Caco-2 (cell line): Measurements from ENCODE around the gene ZNF521. TPM values are rescaled to one million over a fixed set of nuclear protein-coding genes. Genes with fewer than 3 reads are reported as not detected.

Experiments
- BruUV-seq: library from RNA; stranded (reverse); fragments of 400-500 nt; replicated peaks from 2 replicates; lab custom pipeline; 2021; lab: Mats Ljungman, UMichigan
- CTCF ChIA-PET: fragments of 300-600 bp; sonication (Branson Sonifier 250); formaldehyde crosslinking; loops from one replicate; lab custom pipeline; 2022; ENCODE audit warnings: antibody characterized with exemption; lab: Charles Lee
- POLR2A ChIA-PET: fragments of 300-600 bp; sonication (Branson Sonifier 250); formaldehyde crosslinking; loops from one replicate; lab custom pipeline; 2022; ENCODE audit warnings: antibody characterized with exemption; lab: Charles Lee
- DNase-seq, 2 experiments: peaks; one replicate each; pipeline versions ENCODE4 v3.0.0 to v3.0.0-alpha.2; 2020 to 2022
- H3K27me3 ChIP-seq: replicated peaks from 2 replicates; pipeline ENCODE4 v1.6.0; 2011; ENCODE audit warnings: low read length; ENCODE audit not compliant: control insufficient read depth, insufficient read depth
- H3K36me3 ChIP-seq: 2 replicates; pipeline ENCODE4 v1.5.1; 2011; ENCODE audit warnings: low read length; ENCODE audit not compliant: control insufficient read depth, insufficient read depth
- H3K4me1 ChIP-seq: fragments of 250-450 bp; sonication (Bioruptor Pico); 2 replicates; pipeline ENCODE4 v1.5.1; 2020; ENCODE audit warnings: mild to moderate bottlenecking
- H3K4me3 ChIP-seq: 2 replicates; pipeline ENCODE4 v1.5.1; 2011; ENCODE audit warnings: low read depth, mild to moderate bottlenecking, control low read depth, low read length
- H3K9me3 ChIP-seq: fragments of 250-450 bp; sonication (Bioruptor Pico); 2 replicates; pipeline ENCODE4 v1.5.1; 2020; ENCODE audit warnings: mild to moderate bottlenecking, moderate library complexity
- H3K27ac Mint-ChIP-seq: one replicate; pipeline ENCODE4 v1.8.0; 2022; ENCODE audit warnings: mixed read lengths; ENCODE audit not compliant: unreplicated experiment
- H3K27me3 Mint-ChIP-seq: one replicate; pipeline ENCODE4 v1.8.0; 2022; ENCODE audit warnings: mixed read lengths; ENCODE audit not compliant: insufficient read depth, unreplicated experiment
- H3K36me3 Mint-ChIP-seq: one replicate; pipeline ENCODE4 v1.8.0; 2022; ENCODE audit warnings: mild to moderate bottlenecking, mixed read lengths; ENCODE audit not compliant: insufficient read depth, unreplicated experiment
- H3K4me1 Mint-ChIP-seq: one replicate; pipeline ENCODE4 v1.8.0; 2022; ENCODE audit warnings: low read depth, mixed read lengths; ENCODE audit not compliant: unreplicated experiment
- H3K4me3 Mint-ChIP-seq: one replicate; pipeline ENCODE4 v1.8.0; 2022; ENCODE audit warnings: mild to moderate bottlenecking, moderate library complexity, mixed read lengths; ENCODE audit not compliant: unreplicated experiment
- H3K9me3 Mint-ChIP-seq: one replicate; pipeline ENCODE4 v1.8.0; 2022; ENCODE audit warnings: mixed read lengths; ENCODE audit not compliant: unreplicated experiment
- intact Hi-C: fragments of 100-400 bp; cut with micrococcal nuclease; formaldehyde crosslinking; loops from one replicate; pipeline ENCODE4 v1.10.0; 2022; ENCODE audit not compliant: unreplicated experiment
- total RNA-seq: library from RNA; stranded (reverse); gene quantifications from 2 replicates; pipeline ENCODE4 v1.2.3, GENCODE V29; 2022
- TF ChIP-seq, protein P1 (sequence below), 2 experiments: fragments of 200-600 bp in 1 of 2; IDR thresholded peaks; 1 replicate in 1 of 2; 2 replicates in 1 of 2; pipeline versions ENCODE4 v1.5.1 to v1.8.0; 2011 to 2022; ENCODE audit warnings: antibody characterized with exemption in 1 of 2, control low read depth in 1 of 2, inconsistent platforms in 1 of 2, low read depth in 1 of 2, low read length in 1 of 2, mild to moderate bottlenecking in 1 of 2, moderate library complexity in 1 of 2; ENCODE audit not compliant: insufficient read depth in 1 of 2, severe bottlenecking in 1 of 2, unreplicated experiment in 1 of 2

Gene ZNF521
- total RNA-seq, 1 experiment from 2014 or later = not detected

DNA sequence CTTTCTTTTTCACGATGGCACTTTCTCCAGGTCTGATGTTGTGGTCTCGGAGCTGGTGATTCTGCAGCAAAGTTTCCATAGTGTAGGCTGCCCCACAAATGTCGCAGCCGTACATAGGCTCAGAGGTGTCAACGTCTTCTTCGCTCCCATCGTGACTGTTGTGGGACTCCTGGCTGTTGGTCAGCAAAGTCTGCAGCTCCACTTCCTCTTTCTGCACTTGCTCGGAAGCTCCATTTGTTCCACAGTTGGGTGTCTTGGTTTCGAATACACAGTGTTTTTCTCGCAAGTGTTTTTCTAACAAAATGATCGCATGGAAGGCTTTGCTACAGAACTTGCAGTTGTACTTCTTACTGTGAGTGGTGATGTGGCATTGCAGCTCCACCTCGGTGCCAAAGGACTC is 126.8 kb downstream of the ZNF521 start:
- no TSS peak for BruUV-seq
- ChIA-PET POLR2A (no interaction called here), CTCF (no interaction called here)
- no peaks in the 10 kb centered on the region for H3K4me1 Mint-ChIP-seq
- DNase-seq = no peak
- no peak overlapping the region for H3K4me3 Mint-ChIP-seq
- H3K27me3 Mint-ChIP-seq = peaks cover 2% of the 10 kb centered on the region
- no peak overlapping the region for H3K4me3 ChIP-seq
- no peaks in the 10 kb centered on the region for H3K36me3 Mint-ChIP-seq
- no peak overlapping the region for H3K27ac Mint-ChIP-seq
- no peaks in the 10 kb centered on the region for H3K36me3 ChIP-seq
- TF ChIP-seq, protein P1, sequence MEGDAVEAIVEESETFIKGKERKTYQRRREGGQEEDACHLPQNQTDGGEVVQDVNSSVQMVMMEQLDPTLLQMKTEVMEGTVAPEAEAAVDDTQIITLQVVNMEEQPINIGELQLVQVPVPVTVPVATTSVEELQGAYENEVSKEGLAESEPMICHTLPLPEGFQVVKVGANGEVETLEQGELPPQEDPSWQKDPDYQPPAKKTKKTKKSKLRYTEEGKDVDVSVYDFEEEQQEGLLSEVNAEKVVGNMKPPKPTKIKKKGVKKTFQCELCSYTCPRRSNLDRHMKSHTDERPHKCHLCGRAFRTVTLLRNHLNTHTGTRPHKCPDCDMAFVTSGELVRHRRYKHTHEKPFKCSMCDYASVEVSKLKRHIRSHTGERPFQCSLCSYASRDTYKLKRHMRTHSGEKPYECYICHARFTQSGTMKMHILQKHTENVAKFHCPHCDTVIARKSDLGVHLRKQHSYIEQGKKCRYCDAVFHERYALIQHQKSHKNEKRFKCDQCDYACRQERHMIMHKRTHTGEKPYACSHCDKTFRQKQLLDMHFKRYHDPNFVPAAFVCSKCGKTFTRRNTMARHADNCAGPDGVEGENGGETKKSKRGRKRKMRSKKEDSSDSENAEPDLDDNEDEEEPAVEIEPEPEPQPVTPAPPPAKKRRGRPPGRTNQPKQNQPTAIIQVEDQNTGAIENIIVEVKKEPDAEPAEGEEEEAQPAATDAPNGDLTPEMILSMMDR (IDR thresholded peaks at IDR 0.05; ENCODE audit: insufficient read depth in 1 of 2, low read depth in 1 of 2, low read length in 1 of 2, severe bottlenecking in 1 of 2, unreplicated experiment in 1 of 2) = no peak
- no peaks in the 10 kb centered on the region for H3K9me3 Mint-ChIP-seq
- H3K4me1 ChIP-seq = no peaks in the 10 kb centered on the region
- H3K9me3 ChIP-seq = no peaks in the 10 kb centered on the region
- no peaks in the 10 kb centered on the region for H3K27me3 ChIP-seq
- intact Hi-C loops = no loop called here

DNA sequence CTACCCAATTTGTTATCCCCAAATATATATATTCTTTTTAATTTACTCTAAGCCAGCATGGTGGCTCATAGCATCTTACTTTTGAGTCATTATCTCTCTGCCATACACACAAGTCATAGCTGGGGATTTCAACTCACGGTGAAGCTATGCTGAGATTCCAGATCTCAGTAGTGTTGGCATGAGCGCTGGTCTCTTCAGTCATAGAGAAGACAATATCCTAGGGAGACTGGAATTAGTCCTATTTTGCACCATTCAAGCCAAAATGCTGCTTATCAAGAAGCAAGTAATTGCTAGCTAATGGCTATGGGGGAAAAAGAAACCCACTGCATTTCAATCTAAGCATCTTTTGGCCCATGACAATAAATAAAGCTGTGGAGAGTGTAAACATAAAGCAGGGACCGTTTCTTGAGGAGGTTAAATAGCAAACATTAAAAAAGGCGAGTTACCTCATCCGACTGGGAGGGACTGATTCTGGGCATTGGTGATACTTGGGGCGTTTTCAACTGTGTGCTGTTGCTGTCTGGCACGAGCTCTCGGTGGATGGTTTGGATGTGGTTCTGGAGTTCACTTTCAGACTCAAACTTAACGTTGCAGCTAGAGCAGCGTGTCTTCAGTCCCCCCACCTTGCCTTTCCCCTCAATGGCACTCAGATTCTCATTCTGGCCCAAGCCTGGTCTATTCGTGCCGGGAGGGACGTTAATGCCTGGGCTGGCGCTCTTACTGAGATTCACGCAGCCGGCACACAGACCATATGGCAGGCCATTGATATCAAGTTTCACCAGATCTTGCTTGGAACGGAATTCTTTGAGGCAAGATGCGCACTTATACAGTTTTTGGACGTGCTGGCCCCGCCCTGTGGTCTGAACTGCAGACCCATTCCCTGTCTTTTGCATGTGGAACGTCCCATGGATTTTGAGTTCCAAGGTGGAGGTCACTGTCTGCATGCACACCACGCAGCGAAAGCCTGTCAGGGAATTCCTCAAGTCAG is 127.8 kb downstream of the ZNF521 start:
- ChIA-PET CTCF (no interaction called here), POLR2A (no interaction called here)
- no peaks in the 10 kb centered on the region for H3K4me1 ChIP-seq
- H3K4me3 ChIP-seq = no peak overlapping the region
- Mint-ChIP-seq H3K9me3 (no peaks in the 10 kb centered on the region), H3K4me1 (no peaks in the 10 kb centered on the region), H3K27ac (no peak overlapping the region), H3K4me3 (no peak overlapping the region), H3K27me3 (peaks cover 2% of the 10 kb centered on the region), H3K36me3 (no peaks in the 10 kb centered on the region)
- no peaks in the 10 kb centered on the region for H3K36me3 ChIP-seq
- BruUV-seq = no TSS peak
- no peaks in the 10 kb centered on the region for H3K27me3 ChIP-seq
- no peak for DNase-seq
- no peaks in the 10 kb centered on the region for H3K9me3 ChIP-seq
- intact Hi-C loops = no loop called here
- TF ChIP-seq, protein P1 (IDR thresholded peaks at IDR 0.05; ENCODE audit: insufficient read depth in 1 of 2, low read depth in 1 of 2, low read length in 1 of 2, severe bottlenecking in 1 of 2, unreplicated experiment in 1 of 2) = no peak

DNA sequence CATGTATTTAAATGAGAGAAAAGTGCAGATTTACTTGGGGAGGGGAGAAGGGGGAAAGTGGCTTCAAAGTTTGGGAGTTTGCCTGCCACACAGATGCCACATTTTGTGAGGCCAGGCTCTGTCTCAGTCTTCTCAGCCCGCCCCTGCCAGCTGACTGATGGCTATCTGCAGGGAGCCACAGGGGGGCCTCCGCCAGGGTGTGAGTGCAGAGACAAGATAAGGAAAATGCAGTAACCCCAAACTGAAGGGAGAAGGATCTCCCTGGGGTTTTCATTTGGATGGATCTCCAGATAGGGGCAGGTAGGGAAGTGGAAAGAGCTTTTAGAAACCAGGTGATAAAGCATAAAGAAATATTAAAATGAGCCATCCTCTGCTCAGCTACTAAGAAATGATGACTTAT is 128.8 kb downstream of the ZNF521 start:
- Mint-ChIP-seq H3K4me1 (no peaks in the 10 kb centered on the region), H3K9me3 (no peaks in the 10 kb centered on the region), H3K36me3 (no peaks in the 10 kb centered on the region), H3K27ac (no peak overlapping the region), H3K27me3 (peaks cover 4% of the 10 kb centered on the region), H3K4me3 (no peak overlapping the region)
- Histone ChIP-seq H3K27me3 (no peaks in the 10 kb centered on the region), H3K9me3 (no peaks in the 10 kb centered on the region), H3K36me3 (no peaks in the 10 kb centered on the region), H3K4me3 (no peak overlapping the region), H3K4me1 (no peaks in the 10 kb centered on the region)
- BruUV-seq = no TSS peak
- DNase-seq = no peak
- ChIA-PET CTCF (no interaction called here), POLR2A (no interaction called here)
- intact Hi-C loops = no loop called here
- TF ChIP-seq, protein P1 (IDR thresholded peaks at IDR 0.05; ENCODE audit: insufficient read depth in 1 of 2, low read depth in 1 of 2, low read length in 1 of 2, severe bottlenecking in 1 of 2, unreplicated experiment in 1 of 2) = no peak
